ENCODE measurements around the gene NEK2.

DNA sequence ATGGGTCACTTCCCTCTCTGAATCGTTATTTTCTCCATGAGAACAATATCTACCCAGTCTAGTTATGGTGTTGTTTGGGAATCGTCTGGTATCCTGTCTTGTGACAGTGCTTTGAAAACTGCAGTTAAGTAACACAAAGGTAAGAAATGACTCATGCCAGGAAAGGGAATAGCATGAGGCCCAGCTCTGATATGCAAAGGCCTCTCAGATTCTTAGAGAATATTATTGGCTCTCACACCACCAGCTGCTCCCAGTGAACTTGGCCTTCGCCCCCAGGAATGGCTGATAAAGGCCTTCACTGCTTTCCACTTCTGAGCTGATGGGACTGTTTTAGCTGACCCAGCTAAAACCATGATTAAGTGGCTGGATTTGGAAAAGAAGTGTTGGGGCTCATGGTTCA lies 27.1 kb downstream of the NEK2 start:
- no peak for TF ChIP-seq FOXM1 (IDR thresholded peaks at IDR 0.05; ENCODE audit: borderline replicate concordance, low read depth)
- TF ChIP-seq NFIC (IDR thresholded peaks at IDR 0.05): no peak
- no peak for TF ChIP-seq TAF1 (IDR thresholded peaks at IDR 0.05; ENCODE audit: low read depth)
- no peak for TF ChIP-seq RAD21 (IDR thresholded peaks at IDR 0.05; ENCODE audit: low read depth)
